HEK293T (cell line): ENCODE measurements around the gene CA14.
A peak's percentile ranks its signal among the peaks of the same experiment; 100 is the strongest.

Source experiments
- CTCF ChIA-PET: fragments of 350-600 bp; formaldehyde crosslinking; extraction: SDS; loops from one replicate; lab custom pipeline; 2021; ENCODE audit warnings: antibody characterized with exemption, inconsistent platforms; lab: Yijun Ruan, JAX
- POLR2A ChIA-PET: fragments of 350-600 bp; formaldehyde crosslinking; extraction: SDS; loops from one replicate; lab custom pipeline; 2020; ENCODE audit warnings: antibody characterized with exemption, inconsistent platforms; lab: Yijun Ruan, JAX
- DNase-seq: peaks from one replicate; pipeline ENCODE4 v3.0.0; 2012; ENCODE audit warnings: mixed read lengths; ENCODE audit errors: extremely low spot score
- ARNT ChIP-seq: fragments of 450-650 bp; IDR thresholded peaks from 2 replicates; pipeline ENCODE4 v1.6.1; 2017; ENCODE audit warnings: mild to moderate bottlenecking
- BHLHE40 ChIP-seq: fragments of 450-650 bp; IDR thresholded peaks from 2 replicates; pipeline ENCODE4 v1.6.1; 2016; ENCODE audit warnings: mild to moderate bottlenecking, moderate library complexity, borderline replicate concordance
- CTBP1 ChIP-seq: fragments of 450-650 bp; IDR thresholded peaks from 2 replicates; pipeline ENCODE4 v1.6.1; 2016; ENCODE audit warnings: borderline replicate concordance
- ELF4 ChIP-seq: fragments of 450-650 bp; IDR thresholded peaks from 2 replicates; pipeline ENCODE4 v1.6.1; 2017; ENCODE audit warnings: antibody characterized with exemption
- FOXA1 ChIP-seq: fragments of 450-650 bp; IDR thresholded peaks from 2 replicates; pipeline ENCODE4 v1.6.1; 2016; ENCODE audit warnings: mild to moderate bottlenecking
- FOXK2 ChIP-seq: fragments of 450-650 bp; IDR thresholded peaks from 2 replicates; pipeline ENCODE4 v1.6.1; 2016; ENCODE audit warnings: mild to moderate bottlenecking
- FOXM1 ChIP-seq: fragments of 450-650 bp; IDR thresholded peaks from 2 replicates; pipeline ENCODE4 v1.6.1; 2017; ENCODE audit warnings: mild to moderate bottlenecking, borderline replicate concordance
- HDGF ChIP-seq: fragments of 450-650 bp; IDR thresholded peaks from 2 replicates; pipeline ENCODE4 v1.6.1; 2017; ENCODE audit warnings: antibody characterized with exemption, borderline replicate concordance
- L3MBTL2 ChIP-seq: fragments of 450-650 bp; conservative IDR thresholded peaks from 2 replicates; pipeline ENCODE4 v1.6.1; 2016; ENCODE audit warnings: mild to moderate bottlenecking
- LEF1 ChIP-seq: fragments of 450-650 bp; IDR thresholded peaks from 2 replicates; pipeline ENCODE4 v1.6.1; 2017; ENCODE audit warnings: mild to moderate bottlenecking, borderline replicate concordance
- NFRKB ChIP-seq: fragments of 450-650 bp; IDR thresholded peaks from 2 replicates; pipeline ENCODE4 v1.6.1; 2016; ENCODE audit warnings: mild to moderate bottlenecking, moderate library complexity
- SP1 ChIP-seq: fragments of 450-650 bp; IDR thresholded peaks from 2 replicates; pipeline ENCODE4 v1.6.1; 2017
- SUZ12 ChIP-seq: fragments of 450-650 bp; IDR thresholded peaks from 2 replicates; pipeline ENCODE4 v1.6.1; 2016; ENCODE audit warnings: mild to moderate bottlenecking
- TARDBP ChIP-seq: fragments of 450-650 bp; IDR thresholded peaks from 2 replicates; pipeline ENCODE4 v1.6.1; 2016
- ZNF384 ChIP-seq: fragments of 450-650 bp; IDR thresholded peaks from 2 replicates; pipeline ENCODE4 v1.6.1; 2016
- TF ChIP-seq, protein P1 (sequence below): fragments of 450-650 bp; IDR thresholded peaks from 2 replicates; pipeline ENCODE4 v1.6.1; 2016

The CA14 gene

DNA sequence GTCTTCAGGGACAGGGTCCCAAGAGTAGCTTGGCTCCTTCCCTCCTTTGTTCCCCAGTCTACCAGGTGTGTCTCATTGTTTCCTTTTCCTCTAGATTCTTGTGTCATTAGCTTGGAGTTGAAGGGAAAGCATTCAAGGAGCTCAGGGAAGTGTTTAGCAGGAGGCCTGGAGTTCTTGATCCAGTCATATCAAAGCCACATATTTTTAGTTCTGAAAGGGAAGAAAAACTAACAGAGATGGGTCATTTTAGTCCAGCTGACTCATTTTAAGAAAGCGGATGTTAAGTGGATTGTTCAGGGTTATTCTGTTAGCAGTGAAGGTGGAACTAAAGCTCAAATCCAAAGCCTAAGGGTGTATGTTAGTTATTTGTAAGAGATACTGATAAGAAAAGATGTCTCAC, 15.7 kb downstream of the CA14 start:
- no peak for TF ChIP-seq NFRKB
- TF ChIP-seq ARNT: no peak
- TF ChIP-seq TARDBP: no peak
- ChIA-PET CTCF (interaction anchor here (0.6 to 3.6 kb wide), 7 partner anchors 8 to 264 kb away, joined by 3 to 20 read pairs (median 7); partner anchors contain the start of gene CA14), POLR2A (interaction anchor here (1.4 to 6.7 kb wide), 5 partner anchors 8 to 91 kb away, joined by 3 to 137 read pairs (median 10); partner anchors contain the start of genes ANP32E, CA14 and RPRD2)
- DNase-seq: no peak

DNA sequence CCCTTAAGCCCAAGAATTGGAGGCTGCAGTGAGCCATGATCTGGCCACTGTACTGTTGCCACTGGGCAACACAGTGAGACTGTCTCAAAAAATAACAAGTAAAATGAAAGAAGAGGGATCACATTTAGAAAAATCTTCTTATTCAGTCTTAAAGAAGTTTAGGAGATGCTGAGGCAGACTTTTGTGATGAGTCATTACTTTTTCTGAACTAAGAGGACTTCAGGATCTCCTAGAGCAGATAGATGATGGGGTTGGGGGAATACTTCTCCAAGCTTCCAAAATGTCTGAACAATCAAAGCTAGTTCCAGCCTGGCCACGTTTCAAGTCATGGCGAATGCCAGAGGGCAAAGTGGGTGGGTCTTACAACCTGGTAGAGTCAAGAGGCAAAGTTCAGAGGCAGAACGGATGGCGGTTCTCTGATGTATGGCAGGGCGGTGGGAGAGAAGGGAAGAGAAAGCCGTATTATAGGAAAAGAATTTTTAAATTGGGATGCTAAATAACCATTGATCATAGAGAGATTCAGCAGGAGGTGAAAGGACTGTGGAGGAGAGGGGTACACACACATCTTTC, 22.6 kb downstream of the CA14 start:
- CTCF ChIA-PET: interaction anchor here (2.0 to 4.4 kb wide), 2 partner anchors 8 to 24 kb away, joined by 11 to 38 read pairs; partner anchors contain the start of genes C1orf54 and CA14
- POLR2A ChIA-PET: interaction anchor here (0.9 to 3.7 kb wide), 6 partner anchors 8 to 84 kb away, joined by 3 to 20 read pairs (median 6); partner anchors contain the start of genes APH1A, C1orf54 and RPRD2
- no peak for DNase-seq
- TF ChIP-seq FOXK2 (no peak), ARNT (no peak), NFRKB (no peak), ELF4 (no peak), BHLHE40 (no peak), HDGF (no peak), ZNF384 (no peak), CTBP1 (no peak), LEF1 (no peak), L3MBTL2 (no peak), TARDBP (no peak), SP1 (no peak), FOXA1 (no peak), SUZ12 (no peak), FOXM1 (no peak)
- TF ChIP-seq, protein P1, sequence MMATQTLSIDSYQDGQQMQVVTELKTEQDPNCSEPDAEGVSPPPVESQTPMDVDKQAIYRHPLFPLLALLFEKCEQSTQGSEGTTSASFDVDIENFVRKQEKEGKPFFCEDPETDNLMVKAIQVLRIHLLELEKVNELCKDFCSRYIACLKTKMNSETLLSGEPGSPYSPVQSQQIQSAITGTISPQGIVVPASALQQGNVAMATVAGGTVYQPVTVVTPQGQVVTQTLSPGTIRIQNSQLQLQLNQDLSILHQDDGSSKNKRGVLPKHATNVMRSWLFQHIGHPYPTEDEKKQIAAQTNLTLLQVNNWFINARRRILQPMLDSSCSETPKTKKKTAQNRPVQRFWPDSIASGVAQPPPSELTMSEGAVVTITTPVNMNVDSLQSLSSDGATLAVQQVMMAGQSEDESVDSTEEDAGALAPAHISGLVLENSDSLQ: no peak

DNA sequence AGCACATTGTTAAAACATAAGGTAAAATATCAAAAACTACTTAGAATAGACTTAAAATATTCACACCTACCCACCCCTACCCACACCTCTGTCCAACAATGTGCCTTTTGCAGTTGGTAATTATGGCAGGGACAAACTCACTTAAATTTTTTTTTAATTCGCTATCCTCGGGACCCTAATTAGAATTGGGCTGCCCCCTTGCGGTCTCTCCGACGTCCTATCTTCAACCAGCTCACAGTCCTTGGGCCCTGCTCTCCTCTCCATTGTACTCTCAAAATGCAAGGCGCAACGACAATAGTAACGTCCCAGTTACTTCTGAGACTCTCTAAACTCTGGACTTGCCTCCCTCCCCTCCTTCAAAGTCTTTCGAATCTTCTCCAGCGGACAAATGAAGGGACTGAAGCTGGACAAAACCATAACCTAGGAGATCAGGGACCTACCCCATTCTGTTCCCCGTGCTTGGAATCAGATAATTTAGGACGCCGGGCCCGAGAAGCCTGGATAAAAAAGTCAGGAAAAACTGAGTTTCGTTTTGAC, 23.7 kb downstream of the CA14 start:
- no peak for TF ChIP-seq LEF1
- TF ChIP-seq ARNT: no peak
- no peak for TF ChIP-seq HDGF
- peak; percentile 88 for TF ChIP-seq ZNF384
- DNase-seq: peak; percentile 69
- POLR2A ChIA-PET: interaction anchor here (0.9 to 3.7 kb wide), 6 partner anchors 9 to 83 kb away, joined by 3 to 20 read pairs (median 4); partner anchors contain the start of genes APH1A, C1orf54, CA14 and RPRD2
- CTCF ChIA-PET: interaction anchor here (0.6 to 4.4 kb wide), 4 partner anchors 9 to 25 kb away, joined by 3 to 38 read pairs (median 7); partner anchors contain the start of genes C1orf54 and CA14

DNA sequence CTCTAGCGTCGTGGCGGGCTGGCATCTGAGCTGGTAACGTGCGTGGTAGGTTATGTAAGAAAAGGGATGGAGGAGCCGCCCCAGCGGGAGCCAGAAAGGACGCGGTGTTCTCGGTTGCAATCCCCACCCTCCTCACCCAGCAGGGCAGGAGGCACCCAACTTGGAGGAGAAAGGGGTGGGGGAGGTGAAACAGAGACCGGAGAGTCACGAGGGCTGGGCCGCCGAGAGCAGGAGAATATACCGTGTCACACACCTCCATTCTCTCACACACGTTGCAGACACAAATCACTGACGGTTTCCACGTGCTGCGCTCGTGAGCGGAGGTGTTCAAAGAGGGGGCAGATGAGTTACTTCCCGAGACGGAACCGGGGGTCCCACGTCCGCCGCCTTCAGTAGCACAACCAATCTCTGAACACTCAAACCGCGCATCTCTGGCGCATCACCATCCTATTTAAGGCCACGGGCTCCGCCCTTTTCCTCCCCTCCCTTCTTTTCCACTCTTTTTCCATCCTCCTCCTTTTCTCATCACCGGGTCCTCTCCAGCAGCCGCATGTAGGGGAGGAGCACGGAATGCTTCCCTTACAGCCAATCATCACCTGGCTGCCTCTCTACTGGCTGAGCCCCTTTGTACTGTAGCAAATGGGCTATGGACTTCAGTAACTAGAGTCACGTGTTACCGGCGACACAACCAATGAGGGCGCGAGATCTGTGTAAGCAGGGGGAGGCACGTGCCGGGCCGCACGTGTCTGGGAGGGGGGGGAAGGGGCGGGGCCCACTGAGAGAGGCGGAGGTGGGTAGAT, 24.4 kb downstream of the CA14 start, which contains the start of gene CIART:
TSS of gene CIART (plus strand) at position 797 of the 800 bp plus-strand sequence. CDS start 714 bp downstream, outside the sequence.
- ChIA-PET CTCF (interaction anchor here (0.6 to 4.4 kb wide), 4 partner anchors 9 to 25 kb away, joined by 3 to 38 read pairs (median 7); partner anchors contain the start of genes C1orf54 and CA14), POLR2A (interaction anchor here (1.3 to 2.0 kb wide), 4 partner anchors 9 to 26 kb away, joined by 3 to 10 read pairs (median 4); partner anchors contain the start of genes C1orf54 and CA14)
- peak; percentile 88 for DNase-seq
- 0 out of 2 replicates have a peak, but pooled peaks have one; percentile 32 for TF ChIP-seq BHLHE40
- no peak for TF ChIP-seq HDGF
- TF ChIP-seq FOXK2: no peak
- TF ChIP-seq, protein P1: peak; percentile 17; the same call in 1 of the 2 replicates
- no peak for TF ChIP-seq ELF4
- TF ChIP-seq L3MBTL2: peak; percentile 91
- no peak for TF ChIP-seq NFRKB

DNA sequence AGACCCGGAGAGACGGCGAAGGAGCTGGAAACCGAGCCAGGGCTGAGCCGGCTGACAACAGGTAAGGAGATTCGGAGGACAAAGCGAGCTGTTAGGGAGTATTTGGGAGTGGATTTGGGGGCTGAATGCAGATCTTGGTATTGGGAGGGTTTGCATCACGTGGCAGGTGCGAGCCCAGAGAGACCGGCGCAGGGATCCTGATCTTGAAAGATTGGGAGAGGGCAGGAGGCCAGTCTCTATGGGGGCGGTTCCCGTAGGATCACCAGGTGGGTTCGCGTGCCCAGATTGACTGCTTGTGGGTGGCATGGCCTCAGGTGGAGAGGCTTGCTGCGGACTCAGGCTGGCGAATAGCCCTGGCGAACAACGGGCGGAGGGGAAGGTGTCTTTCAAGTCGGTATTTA, 25.0 kb downstream of the CA14 start:
- no peak for DNase-seq

More for the DNA sequence above, 25.0 kb downstream of the CA14 start:
- TF ChIP-seq SUZ12 (no peak), ARNT (no peak), FOXK2 (no peak), TARDBP (no peak), FOXM1 (no peak), ZNF384 (no peak), NFRKB (no peak), BHLHE40 (no peak)
- TF ChIP-seq, protein P1: no peak
- ChIA-PET POLR2A (interaction anchor here (1.3 kb wide), 1 partner anchor 25 kb away, joined by 3 read pairs; the partner anchor contains the start of gene CA14), CTCF (interaction anchor here (0.6 to 4.4 kb wide), 2 partner anchors 26 to 85 kb away, joined by 3 to 38 read pairs; partner anchors contain the start of gene CA14)
